ENCODE data around the gene PPP3CA. TPM values are rescaled to one million over a fixed set of nuclear protein-coding genes. Genes with fewer than 3 reads are reported as not detected.

Gene PPP3CA
- polyA plus RNA-seq, 1 donor (not counting 4 experiments of a cell fraction or from before 2014, with no cell fraction given), result 43.3 TPM

DNA sequence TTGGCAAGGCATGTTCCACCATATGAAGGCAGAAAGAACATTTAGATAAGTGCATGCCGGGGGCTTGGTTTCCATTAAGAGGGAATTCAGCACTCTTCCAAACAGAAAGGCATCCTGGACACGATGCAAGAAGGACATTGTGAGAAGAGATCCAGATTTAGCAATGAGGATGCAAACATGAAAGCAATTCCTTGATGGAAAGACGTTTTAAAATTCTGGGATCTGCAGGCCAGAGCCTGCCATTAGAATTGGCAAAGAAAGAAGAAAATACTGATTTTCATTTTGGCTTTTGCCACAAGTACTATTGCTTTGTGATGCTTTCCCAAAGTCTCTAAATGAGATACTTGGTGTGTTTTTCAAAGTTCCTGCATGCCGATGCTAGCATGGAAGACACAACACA, 367.6 kb downstream of the PPP3CA start:
- no peak overlapping the region for H3K27ac ChIP-seq (ENCODE audit: control insufficient read depth, insufficient read depth, low read length)
- H3K79me2 ChIP-seq (ENCODE audit: control insufficient read depth, insufficient read depth, low read length), result no peaks in the 10 kb centered on the region
- no peak overlapping the region for H2AFZ ChIP-seq (ENCODE audit: control insufficient read depth, low read length)
- H3K4me1 ChIP-seq (ENCODE audit: control insufficient read depth, extremely low read depth, insufficient read depth, low read length), result peaks cover 5% of the 10 kb centered on the region
- no peak overlapping the region for H3K9ac ChIP-seq (ENCODE audit: control insufficient read depth, extremely low read depth, insufficient read depth, low read length)
- no peak for DNase-seq (ENCODE audit: low read depth, low spot score)
- H3K27me3 ChIP-seq (ENCODE audit: control insufficient read depth, extremely low read depth, insufficient read depth, low read length), result no peaks in the 10 kb centered on the region
- no peaks in the 10 kb centered on the region for H3K9me1 ChIP-seq (ENCODE audit: control insufficient read depth, extremely low read depth, insufficient read depth, low read length)
- no peaks in the 10 kb centered on the region for H3K9me3 ChIP-seq (ENCODE audit: control insufficient read depth, low read depth, low read length)
- H3K36me3 ChIP-seq (ENCODE audit: control insufficient read depth in 2 of 2, extremely low read depth in 1 of 2, insufficient read depth in 2 of 2, low read length in 2 of 2), result no peaks in the 10 kb centered on the region
- no peak overlapping the region for H3K4me3 ChIP-seq (ENCODE audit: control insufficient read depth in 2 of 3, extremely low read depth in 1 of 3, insufficient read depth in 2 of 3, low read depth in 1 of 3, low read length in 3 of 3)
- H3K4me2 ChIP-seq (ENCODE audit: control insufficient read depth, extremely low read depth, insufficient read depth, low read depth, low read length), result no peak overlapping the region
- TF ChIP-seq EZH2 (IDR thresholded peaks at IDR 0.05; ENCODE audit: low read length), result no peak
- no peak for TF ChIP-seq CTCF (optimal IDR thresholded peaks at IDR 0.05 in 1 of 3, IDR thresholded peaks at IDR 0.05 in 1 of 3, conservative IDR thresholded peaks at IDR 0.05 in 1 of 3; ENCODE audit: extremely low read depth in 1 of 3, insufficient read depth in 2 of 3, low read length in 3 of 3)
- dilution Hi-C loops (cut with MboI; ENCODE audit: extremely low pct_ligation_motif_present, low sequenced_read_pairs), result no loop called here
- FAIRE-seq, result no peak
- H4K20me1 ChIP-seq (ENCODE audit: control insufficient read depth, extremely low read depth, insufficient read depth, low read length), result no peaks in the 10 kb centered on the region

DNA sequence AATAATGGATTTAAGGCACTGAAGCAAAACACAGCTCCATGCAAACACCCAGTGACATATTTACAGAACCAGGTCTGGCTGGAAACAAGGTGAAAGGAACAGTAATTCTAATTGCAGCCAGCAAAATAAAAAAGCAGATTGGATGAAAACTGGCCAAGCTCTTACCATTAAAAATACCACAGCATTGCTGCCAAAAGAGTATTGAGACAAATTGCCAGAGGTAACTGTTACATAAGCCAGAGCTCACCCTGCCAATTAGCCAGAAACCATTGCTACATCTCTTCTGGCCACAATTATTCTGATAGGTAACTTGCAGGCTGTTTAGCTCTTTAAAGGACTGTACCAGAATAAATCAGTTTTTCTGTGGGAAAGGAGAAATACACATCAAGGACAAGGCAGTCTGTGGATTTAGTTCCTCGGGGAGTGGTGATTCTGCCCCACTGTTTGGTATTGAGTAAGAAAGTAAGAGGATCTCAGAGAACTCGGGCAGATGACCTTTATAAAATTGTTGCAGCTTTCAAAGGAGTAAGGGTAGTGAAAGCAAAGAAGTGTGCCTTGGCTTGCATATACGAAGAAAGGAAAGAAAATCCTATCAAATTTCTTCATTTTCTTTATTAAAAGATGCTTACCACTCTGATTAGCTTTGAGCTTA, 369.5 kb downstream of the PPP3CA start:
- no peak overlapping the region for H2AFZ ChIP-seq (ENCODE audit: control insufficient read depth, low read length)

More for the DNA sequence above, 369.5 kb downstream of the PPP3CA start:
- H3K9me1 ChIP-seq (ENCODE audit: control insufficient read depth, extremely low read depth, insufficient read depth, low read length), result no peaks in the 10 kb centered on the region
- H3K27me3 ChIP-seq (ENCODE audit: control insufficient read depth, extremely low read depth, insufficient read depth, low read length), result no peaks in the 10 kb centered on the region
- H3K4me3 ChIP-seq (ENCODE audit: control insufficient read depth in 2 of 3, extremely low read depth in 1 of 3, insufficient read depth in 2 of 3, low read depth in 1 of 3, low read length in 3 of 3), result no peak overlapping the region
- no peak overlapping the region for H3K27ac ChIP-seq (ENCODE audit: control insufficient read depth, insufficient read depth, low read length)
- H3K9me3 ChIP-seq (ENCODE audit: control insufficient read depth, low read depth, low read length), result no peaks in the 10 kb centered on the region
- no peaks in the 10 kb centered on the region for H3K36me3 ChIP-seq (ENCODE audit: control insufficient read depth in 2 of 2, extremely low read depth in 1 of 2, insufficient read depth in 2 of 2, low read length in 2 of 2)
- no peak for FAIRE-seq
- no peaks in the 10 kb centered on the region for H3K79me2 ChIP-seq (ENCODE audit: control insufficient read depth, insufficient read depth, low read length)
- no peak for DNase-seq (ENCODE audit: low read depth, low spot score)
- no peaks in the 10 kb centered on the region for H4K20me1 ChIP-seq (ENCODE audit: control insufficient read depth, extremely low read depth, insufficient read depth, low read length)
- H3K4me1 ChIP-seq (ENCODE audit: control insufficient read depth, extremely low read depth, insufficient read depth, low read length), result peaks cover 5% of the 10 kb centered on the region
- H3K9ac ChIP-seq (ENCODE audit: control insufficient read depth, extremely low read depth, insufficient read depth, low read length), result no peak overlapping the region
- TF ChIP-seq EZH2 (IDR thresholded peaks at IDR 0.05; ENCODE audit: low read length) (no peak), CTCF (optimal IDR thresholded peaks at IDR 0.05 in 1 of 3, IDR thresholded peaks at IDR 0.05 in 1 of 3, conservative IDR thresholded peaks at IDR 0.05 in 1 of 3; ENCODE audit: extremely low read depth in 1 of 3, insufficient read depth in 2 of 3, low read length in 3 of 3) (no peak)
- no peak overlapping the region for H3K4me2 ChIP-seq (ENCODE audit: control insufficient read depth, extremely low read depth, insufficient read depth, low read depth, low read length)
- dilution Hi-C loops (cut with MboI; ENCODE audit: extremely low pct_ligation_motif_present, low sequenced_read_pairs), result no loop called here
